ENCODE results near the gene BACE2. TPM values are rescaled to one million over a fixed set of nuclear protein-coding genes. Genes with fewer than 3 reads are reported as not detected.

The BACE2 gene
- total RNA-seq, 4 donors from 2014 or later = 30.5 to 43.3 (median 36.6) TPM

- TF ChIP-seq CTCF (IDR thresholded peaks at IDR 0.05) (no peak), POLR2A (IDR thresholded peaks at IDR 0.05) (no peak)
- DNase-seq = peak in 2 of 3 donors; percentile 73 to 74
- H3K27me3 ChIP-seq = no peaks in the 10 kb centered on the region
- no peak overlapping the region for H3K4me3 ChIP-seq
- H3K36me3 ChIP-seq = no peaks in the 10 kb centered on the region
- H3K27ac ChIP-seq = peak overlapping the region in 3 of 4 donors; percentile 5 to 50 (median 40)
- H3K9me3 ChIP-seq = no peaks in the 10 kb centered on the region
- H3K4me1 ChIP-seq = peaks cover 0 to 7% (median 0%) of the 10 kb centered on the region in 4 donors
These were observed 49.9 kb downstream of the BACE2 start for GRCh38 chr21:41217671-41218385.

GRCh38 chr21:41219498-41220207 lies 51.7 kb downstream of the BACE2 start:
- DNase-seq = no peak
- no peak overlapping the region for H3K27ac ChIP-seq

GRCh38 chr21:41220208-41220733 lies 52.3 kb downstream of the BACE2 start:
- Histone ChIP-seq H3K9me3 (no peaks in the 10 kb centered on the region), H3K4me3 (no peak overlapping the region), H3K4me1 (peaks cover 0 to 7% (median 0%) of the 10 kb centered on the region in 4 donors), H3K27me3 (no peaks in the 10 kb centered on the region), H3K36me3 (no peaks in the 10 kb centered on the region), H3K27ac (no peak overlapping the region)
- no peak for DNase-seq
- TF ChIP-seq POLR2A (IDR thresholded peaks at IDR 0.05) (no peak), CTCF (IDR thresholded peaks at IDR 0.05) (no peak)

More at GRCh38 chr21:41219498-41220207, 51.7 kb downstream of the BACE2 start:
- Histone ChIP-seq H3K36me3 (no peaks in the 10 kb centered on the region), H3K4me3 (no peak overlapping the region), H3K27me3 (no peaks in the 10 kb centered on the region), H3K4me1 (peaks cover 0 to 7% (median 0%) of the 10 kb centered on the region in 4 donors), H3K9me3 (no peaks in the 10 kb centered on the region)
- TF ChIP-seq POLR2A (IDR thresholded peaks at IDR 0.05) (no peak), CTCF (IDR thresholded peaks at IDR 0.05) (no peak)

GRCh38 chr21:41222247-41223068 lies 54.5 kb downstream of the BACE2 start:
- peaks cover 0 to 4% (median 0%) of the 10 kb centered on the region in 4 donors for H3K4me1 ChIP-seq
- no peaks in the 10 kb centered on the region for H3K36me3 ChIP-seq
- TF ChIP-seq CTCF (IDR thresholded peaks at IDR 0.05) = no peak
- no peak for TF ChIP-seq POLR2A (IDR thresholded peaks at IDR 0.05)
- H3K27ac ChIP-seq = no peak overlapping the region
- no peaks in the 10 kb centered on the region for H3K27me3 ChIP-seq
- no peaks in the 10 kb centered on the region for H3K9me3 ChIP-seq
- no peak overlapping the region for H3K4me3 ChIP-seq
- no peak for DNase-seq

- no peak for DNase-seq
- TF ChIP-seq POLR2A (IDR thresholded peaks at IDR 0.05) = no peak
- TF ChIP-seq CTCF (IDR thresholded peaks at IDR 0.05) = no peak
- peaks cover 0 to 2% (median 0%) of the 10 kb centered on the region in 3 donors for H3K36me3 ChIP-seq
- H3K9me3 ChIP-seq = no peaks in the 10 kb centered on the region
- peaks cover 0 to 11% (median 0%) of the 10 kb centered on the region in 4 donors for H3K4me1 ChIP-seq
- no peak overlapping the region for H3K4me3 ChIP-seq
- peak overlapping the region in 1 of 4 donors; percentile 12 for H3K27ac ChIP-seq
- H3K27me3 ChIP-seq = no peaks in the 10 kb centered on the region
These were observed 58.9 kb downstream of the BACE2 start for GRCh38 chr21:41226853-41227252.
